Islet precursor cell (in vitro differentiated cells): Measurements from ENCODE around the gene IL4.
"Not testable (repeated sequence)": the region's sequence is repeated elsewhere in the genome, so short reads cannot be mapped to it uniquely, and the experiment has no call there.

ENCODE experiments used
- DNase-seq: peaks from one replicate; pipeline ENCODE4 v3.0.0-alpha.2; 2018

IL4 gene

DNA sequence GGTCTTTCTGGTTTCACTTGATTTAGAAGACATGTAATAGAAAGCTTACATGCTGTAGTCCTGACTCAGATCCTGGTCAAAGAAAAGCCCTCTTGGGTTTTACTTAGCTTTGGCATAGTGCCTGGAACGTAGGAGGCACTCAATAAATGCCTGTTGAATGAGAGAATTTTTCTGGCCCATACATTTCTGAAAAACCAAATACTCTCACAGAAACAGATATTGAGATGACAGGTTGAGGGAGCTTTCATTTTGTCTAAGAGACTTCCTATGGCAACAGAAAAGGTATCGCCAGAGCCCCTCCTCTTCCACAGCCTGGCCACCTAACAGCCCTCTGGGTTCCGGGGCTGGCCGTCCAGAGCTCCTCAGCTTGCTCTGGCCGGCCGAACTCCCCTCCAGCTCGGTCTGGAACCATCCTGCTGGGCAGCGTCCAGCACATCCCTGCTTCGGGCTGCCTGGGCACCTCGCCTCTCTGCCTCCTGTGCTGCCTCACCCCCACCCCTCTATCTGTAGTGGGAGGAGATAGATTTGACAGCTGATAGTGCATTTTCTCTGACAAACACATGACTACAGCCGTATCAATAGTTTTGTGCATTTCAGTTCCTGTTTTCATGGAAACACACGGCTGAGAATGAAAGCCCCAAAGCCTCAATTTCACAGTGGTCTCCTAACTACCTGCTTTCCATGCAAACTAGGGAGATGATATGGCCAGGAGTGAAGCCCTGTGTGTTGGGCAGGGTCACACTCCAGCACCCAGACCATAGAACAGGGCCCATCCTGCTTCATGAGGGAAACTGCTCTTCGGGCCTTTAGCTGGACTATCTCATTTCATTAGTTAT is 1.1 kb downstream of the IL4 start:
- DNase-seq: no peak

DNA sequence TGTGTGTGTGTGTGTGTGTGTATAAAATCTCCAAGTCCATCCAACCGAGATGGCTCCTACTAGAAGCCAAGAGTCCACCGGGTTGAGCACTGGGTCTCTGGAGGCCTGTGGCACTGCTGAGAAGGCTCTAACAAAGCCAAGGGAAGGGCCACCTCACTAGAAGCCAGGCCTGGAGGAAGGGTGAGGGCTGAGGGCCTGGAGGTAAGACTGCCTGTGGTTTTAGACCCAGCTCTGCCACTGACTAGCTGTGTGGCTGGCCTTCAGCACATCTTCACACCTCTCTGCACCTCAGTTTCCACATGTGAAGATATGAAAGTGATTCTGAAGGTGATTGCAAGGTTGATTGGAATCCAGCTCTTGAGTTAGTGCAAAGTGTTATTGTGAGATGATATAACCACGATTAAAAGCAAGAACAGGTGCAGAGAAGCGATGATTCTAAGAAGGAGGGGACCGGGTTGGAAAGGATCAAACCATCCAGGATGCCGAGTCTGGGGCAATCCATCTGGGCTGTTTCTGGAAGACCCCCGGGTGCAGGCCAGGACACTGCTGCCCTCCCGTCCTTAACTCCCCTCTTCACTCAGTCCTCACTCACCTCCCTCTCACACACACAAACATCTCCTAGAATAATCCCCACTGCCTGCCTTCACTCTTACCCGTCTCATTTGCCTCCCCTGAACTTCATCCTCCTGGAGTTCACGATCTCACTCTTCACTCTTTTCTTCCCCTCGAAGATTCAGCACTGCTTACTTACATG is 2.3 kb downstream of the IL4 start:
- no peak for DNase-seq

DNA sequence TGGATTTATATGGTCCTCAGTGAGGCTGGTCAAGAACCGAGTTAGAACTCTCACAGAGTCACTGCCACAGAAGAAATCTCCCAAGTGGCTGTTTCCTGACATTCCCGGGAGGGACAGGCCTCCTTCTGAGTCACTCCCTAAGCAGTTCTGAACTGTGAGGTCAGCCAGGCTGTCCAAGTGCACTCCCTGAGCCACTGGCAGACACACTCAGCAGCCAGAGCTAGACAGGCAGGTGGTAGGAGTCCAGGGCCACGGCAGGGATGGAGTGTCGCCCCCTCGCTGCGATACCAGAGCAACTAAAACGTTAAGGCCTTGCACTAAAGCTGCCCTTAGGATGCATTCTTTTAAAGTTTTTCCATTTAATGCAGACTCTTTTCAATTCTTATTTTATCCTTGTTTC is 3.4 kb downstream of the IL4 start:
- peak; percentile 98 for DNase-seq

DNA sequence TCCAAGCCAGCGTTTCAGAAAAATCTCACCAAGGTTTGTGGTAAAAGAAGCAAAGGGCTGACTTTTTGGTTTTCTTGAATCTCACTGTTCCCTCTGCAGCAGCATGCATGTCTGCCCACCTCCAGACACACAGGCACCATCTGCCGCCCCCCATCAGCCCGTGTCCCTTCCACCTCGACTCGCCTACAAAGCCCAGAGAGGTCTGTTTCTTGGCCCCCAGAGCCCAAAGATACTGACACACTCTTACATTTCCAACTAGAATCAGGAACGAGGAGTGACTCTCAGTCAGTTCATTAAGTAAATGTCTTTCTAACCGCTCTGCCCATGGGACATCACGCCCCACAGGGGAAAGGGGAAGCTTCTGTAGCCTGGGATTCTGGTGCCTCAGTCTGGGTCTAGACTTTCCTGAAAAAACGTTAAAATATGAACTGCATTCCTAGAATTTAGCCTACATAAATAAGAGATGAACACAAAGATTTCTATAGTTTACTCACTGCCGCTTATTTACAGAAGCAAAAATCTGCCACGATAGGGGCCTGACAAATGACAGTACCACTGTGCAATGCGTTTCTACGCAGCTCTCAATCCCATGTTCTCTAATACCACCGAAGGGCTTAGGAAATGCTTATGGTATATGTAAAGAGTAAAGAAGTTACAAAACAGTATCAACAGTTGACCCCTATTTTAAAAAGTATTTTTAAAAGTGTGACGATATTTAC is 4.1 kb downstream of the IL4 start:
- no peak for DNase-seq

DNA sequence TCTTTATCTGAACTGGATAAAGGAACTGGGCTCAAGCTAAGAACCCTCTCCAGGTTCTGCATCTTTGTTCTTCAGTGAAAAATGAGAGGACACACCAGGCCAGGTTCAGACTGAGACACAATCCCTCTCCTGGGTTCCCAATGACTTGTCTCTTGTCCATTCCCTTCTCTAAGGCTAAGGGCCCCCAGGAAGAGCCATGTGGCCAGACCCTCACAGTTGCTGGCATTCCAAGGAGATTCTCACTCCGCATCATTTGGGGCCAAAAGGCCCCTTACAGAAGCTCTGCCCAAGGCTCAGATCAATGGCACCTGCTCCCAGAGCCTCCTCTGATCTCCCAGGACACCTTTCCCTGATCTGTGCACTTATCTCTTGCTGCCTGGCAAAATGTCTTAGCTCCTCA is 4.9 kb downstream of the IL4 start:
- DNase-seq: no peak

DNA sequence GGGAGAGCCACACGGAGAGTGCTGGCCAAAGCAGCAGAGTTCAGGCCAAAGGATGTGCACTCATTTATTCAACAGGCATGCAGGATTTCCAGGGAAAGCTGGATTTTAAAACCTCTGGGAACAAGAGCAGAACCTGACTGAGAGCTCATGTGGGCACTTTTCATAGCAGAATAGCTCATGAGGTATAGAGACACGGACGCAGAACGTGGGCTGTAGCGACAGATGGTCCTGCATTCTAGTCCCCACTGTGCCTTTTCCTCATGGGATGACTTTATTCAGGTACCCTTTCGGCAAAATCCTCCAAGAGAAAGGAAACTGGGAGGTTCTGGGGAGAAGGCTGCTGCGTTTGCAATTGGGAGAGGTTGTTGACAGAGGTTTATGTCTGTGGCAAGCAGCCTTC is 5.4 kb downstream of the IL4 start:
- no peak for DNase-seq

DNA sequence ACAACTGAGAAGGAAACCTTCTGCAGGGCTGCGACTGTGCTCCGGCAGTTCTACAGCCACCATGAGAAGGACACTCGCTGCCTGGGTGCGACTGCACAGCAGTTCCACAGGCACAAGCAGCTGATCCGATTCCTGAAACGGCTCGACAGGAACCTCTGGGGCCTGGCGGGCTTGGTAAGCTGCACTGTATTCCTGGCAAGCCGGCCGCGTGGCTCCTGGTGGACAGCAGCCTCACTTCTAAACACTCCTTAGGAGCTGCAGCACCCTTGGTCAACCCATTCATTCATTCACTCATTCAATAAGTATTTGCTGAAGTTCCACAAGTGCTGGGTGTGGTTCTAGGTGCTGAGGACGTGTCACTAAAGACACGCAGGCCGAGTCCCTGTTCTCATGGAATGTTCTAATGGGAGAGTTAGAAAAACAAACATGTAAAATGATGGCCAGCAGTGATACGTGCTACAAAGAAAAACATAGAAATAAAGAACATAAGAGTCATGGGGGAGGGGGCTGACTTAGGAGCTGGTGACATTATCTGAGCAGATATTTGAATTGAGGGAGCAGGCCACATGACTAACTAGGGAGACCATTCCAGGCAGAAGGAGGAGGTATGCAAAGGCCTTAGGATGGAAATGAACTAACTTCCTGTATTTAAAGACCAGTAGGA is 6.1 kb downstream of the IL4 start:
- no peak for DNase-seq

DNA sequence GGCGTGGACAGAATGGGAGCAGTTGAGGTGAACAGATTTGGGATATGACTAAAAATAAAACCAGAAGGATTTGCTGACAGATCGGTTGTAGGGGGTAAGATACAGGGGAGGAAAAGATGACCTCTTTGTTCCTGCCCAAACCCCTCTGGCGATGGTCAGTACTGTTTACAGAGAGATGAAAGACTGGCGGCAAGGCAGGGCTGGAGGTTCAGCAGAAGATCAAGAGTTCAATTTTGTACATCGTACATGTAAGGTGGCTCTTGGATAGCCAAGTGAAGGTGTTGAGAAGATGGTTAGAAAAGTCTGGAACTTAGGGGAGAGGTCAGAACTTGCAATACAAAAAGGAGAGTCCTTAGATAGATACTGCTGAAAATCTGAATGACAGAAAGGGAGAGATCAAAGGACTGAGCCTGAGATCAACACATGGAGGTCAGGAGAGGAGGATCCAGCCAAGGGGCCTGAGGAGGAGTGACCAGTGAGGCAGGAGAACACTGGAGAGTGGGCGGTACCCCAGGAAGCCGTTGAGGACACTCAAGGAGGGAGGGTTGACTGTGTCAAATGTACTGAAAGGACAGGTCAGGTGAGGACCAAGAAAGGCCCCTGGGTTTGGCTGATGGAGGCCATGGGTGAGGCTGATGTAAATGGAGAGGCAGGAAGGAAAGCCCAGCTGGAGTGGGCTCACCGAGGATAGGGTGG is 7.1 kb downstream of the IL4 start:
- no peak for DNase-seq

DNA sequence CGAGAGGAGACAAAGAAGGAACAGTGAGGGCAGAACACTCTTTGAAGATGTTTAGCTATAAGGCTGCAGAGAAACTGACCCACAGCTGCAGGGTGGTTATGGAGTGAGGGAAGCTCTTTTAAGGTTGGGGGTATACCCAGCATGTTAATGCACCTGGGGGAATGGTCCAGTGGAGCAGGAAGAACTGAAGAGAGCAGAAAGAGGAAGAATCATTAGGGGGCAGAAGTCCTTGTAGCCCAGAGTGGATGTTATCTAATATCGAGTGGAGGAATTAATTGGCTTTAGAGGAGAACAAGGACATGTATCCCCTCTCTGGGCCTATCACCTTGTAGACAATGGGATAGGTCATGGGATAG is 7.7 kb downstream of the IL4 start:
- no peak for DNase-seq

DNA sequence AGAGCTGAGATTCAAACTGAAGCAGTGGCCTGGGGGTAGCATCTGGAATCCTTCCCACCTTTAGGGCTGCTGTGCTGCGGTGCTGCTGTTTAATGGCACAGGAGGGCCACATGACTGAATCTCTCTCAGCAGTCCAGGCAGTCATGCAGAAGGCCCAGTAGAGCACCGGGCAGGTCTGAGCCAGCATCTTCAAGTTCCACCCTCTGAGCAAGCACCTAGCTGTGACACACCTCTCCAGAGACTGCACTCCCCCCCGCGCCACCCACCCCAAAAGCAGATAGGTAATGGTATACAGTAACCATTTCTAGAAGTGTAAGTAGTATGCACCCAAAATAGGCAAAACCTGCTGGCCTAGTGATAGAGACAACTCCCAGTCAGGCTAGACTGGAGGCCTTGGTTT is 8.2 kb downstream of the IL4 start:
- DNase-seq: no peak

DNA sequence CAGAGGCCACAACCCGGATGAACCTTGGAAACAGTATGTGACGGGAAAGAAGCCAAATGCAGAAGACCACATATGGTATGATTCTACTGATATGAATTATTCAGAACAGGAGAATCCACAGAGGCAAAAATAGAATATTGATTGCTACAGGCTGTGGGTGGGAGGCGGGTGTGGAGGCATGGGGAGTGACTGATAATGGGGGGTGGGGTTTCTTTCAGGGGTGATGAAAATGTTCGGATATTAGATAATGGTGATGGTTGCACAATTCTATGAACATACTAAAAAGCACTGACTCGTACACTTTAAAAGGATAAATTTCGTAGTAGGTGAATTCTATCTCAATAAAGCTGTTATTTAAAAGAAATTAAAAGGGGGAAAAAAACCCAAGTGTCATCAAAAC is 10.7 kb downstream of the IL4 start:
- no peak for DNase-seq

DNA sequence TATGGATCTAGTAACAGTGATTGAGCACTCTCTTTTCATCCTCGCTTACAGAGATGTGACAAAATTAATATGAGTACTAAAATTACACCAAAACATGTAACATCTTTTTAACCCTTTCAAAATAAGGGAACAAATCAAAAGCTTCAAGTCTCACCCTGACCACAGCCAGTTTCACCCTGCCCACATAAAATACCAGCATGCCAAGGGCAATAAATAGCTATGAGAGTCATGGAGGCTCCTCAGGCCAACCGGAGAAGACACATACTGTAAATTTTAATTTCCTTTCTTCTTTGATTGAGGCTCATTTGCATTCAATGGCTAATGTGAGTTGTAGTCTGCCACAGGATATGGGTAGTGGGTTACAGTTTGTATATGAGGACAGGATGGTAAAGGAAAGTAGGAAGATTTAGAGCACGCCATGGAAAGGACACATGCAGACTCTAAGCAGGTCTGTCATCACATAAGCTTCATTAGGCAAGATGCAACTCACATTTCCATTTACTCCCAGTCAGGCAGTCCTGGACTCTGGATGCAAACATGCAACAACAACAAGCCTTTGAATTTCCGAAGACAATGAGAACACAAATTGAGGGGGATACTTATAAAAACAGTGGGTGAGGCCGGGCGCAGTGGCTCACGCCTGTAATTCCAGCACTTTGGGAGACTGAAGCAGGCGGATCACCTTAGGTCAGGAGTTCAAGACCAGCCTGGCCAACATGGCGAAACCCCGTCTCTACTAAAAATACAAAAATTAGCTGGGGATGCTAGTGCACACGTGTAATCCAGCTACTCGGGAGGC is 11.3 kb downstream of the IL4 start:
- DNase-seq: no peak

DNA sequence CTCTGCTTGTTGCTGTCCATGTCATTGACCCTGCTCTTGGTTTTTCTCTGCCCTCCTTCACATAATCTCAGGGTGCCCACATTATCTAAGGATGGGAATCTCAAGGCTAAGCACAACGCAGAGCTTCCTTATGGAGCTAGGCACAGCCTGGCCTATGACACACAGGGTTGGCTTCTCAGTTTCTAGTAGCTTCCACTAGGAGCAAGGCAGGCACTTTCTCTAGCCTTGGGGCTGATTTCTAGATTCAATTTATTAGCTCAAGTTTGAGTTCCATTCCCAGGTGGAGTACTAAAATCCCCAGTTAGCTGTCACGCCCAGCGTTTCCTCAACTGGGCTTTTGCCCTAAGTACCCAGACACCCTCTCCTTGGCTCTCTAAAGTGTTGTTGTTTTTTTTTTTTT is 12.4 kb downstream of the IL4 start:
- DNase-seq: no peak

DNA sequence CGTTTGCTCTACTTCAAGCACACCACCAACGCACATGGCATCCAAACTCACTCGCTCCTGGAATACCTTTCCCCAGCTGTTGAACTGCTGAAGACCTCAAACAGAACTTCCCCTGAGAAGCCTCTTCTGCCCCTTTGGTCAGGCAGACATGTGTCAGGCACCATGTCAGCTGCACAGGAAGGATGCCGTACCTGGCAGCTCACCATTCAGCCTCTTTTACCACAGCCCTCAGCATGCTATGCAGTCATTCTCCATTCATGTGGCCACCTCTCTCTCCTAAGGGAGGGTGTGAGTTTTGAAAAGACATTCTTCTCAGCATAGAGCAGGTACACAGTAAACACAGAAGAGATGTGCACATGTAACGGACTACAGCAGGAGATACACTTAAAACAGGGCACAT is 14.2 kb downstream of the IL4 start:
- DNase-seq: no peak

DNA sequence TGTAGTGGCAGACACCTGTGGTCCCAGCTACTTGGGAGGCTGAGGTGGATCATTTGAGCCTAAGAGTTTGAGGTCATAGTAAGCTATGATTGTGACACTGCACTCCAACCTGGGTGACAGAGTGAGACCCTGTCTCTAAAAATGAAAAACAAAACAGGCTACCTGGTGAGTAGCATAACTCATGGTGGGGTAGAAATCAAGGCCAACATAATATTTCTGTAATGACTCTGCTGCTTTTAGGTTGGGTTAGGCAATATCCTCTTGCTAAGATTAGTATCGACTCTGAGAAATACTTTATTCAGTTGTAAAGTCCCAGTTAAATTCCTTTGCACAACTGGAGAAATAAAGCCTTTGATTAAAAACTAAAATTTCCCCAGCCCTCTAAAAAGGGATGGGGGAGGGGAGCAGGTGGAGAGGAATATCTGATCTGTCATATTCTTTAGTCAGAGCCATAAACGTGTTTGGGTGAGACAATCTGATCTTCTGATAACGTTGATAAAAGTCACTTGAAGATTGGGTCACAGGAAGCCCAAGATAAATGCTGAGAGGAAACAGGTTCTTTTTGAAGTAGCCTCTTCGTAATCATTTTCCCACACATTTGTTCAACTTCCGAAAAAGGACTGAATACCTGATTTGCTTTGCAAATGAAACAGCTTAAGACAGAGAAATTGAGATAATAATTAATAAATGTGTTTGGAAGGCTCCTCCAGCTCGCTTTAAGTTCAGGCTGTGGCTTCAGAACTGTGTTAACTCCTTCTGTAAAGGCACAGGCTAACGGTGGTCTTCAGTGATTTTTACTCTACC is 14.9 kb downstream of the IL4 start:
- DNase-seq: no peak

DNA sequence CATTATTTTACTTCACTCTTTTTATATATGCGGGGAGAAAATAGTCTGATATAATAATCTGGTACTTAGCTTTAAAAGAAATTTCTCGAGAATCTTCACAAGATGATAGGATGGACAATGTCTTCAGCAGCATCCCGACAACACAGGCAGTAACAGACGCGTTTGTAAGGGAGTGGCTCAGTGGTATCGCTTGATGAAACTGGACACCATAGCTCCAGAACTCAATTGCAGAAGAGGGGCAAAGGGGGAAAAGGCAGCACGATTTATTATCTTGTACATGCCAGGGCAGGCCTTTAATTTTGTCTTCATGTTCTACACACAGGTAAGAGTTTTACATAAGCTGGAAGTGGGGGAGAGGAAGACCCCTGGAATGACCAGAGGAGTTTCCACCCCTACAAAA is 15.7 kb downstream of the IL4 start:
- DNase-seq: no peak

DNA sequence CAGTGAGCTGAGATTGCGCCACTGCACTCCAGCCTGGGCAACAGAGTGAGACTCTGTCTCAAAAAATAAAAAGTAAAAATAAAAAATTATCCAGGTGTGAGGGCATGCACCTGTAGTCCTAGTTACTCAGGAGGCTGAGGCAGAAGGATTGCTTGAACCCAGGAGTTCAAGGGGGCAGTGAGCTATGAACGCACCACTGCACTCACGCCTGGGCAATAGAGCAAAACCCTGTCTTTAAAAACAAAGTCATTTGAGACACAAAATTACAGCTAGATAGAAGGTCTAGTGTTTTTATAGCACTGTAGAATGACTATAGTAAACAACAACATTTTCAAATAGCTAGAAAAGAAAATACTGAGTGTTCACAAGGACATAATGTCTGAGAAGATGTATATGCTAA is 16.4 kb downstream of the IL4 start:
- no peak for DNase-seq

DNA sequence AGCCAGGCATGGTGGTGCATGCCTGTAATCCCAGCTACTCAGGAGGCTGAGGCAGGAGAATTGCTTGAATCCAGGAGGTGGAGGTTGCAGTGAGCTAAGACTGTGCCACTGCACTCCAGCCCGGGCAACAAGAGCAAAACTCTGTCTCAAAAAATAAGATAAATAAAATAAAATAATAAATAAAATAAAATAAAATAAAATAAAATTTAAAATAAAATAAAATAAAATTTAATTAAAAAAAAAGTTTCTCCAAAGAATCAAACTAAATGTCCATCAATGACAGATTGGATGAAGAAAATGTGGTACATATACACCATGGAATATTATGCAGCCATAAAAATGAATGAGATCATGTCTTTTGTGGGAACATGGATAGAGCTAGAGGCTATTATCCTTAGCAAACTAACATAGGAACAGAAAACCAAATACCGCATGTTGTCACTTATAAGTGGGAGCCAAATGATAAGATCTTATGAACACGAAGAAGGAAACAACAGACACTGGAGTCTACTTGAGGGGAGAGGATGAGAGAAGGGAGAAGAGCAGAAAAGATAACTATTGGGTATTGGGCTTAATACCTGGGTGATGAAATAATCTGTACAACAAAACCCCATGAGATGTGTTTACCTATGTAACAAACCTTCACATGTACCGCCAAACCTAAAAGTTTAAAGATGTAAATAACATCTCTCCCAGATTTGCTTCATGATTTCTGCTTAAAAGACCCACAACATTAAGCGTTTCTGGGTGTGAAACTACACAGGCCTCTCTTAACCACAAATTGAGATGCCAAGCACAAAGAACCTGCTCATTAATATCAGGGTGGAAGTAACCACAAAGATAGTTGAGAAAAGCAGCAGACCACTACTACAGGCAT is 18.2 kb downstream of the IL4 start:
- DNase-seq: not testable (repeated sequence)

DNA sequence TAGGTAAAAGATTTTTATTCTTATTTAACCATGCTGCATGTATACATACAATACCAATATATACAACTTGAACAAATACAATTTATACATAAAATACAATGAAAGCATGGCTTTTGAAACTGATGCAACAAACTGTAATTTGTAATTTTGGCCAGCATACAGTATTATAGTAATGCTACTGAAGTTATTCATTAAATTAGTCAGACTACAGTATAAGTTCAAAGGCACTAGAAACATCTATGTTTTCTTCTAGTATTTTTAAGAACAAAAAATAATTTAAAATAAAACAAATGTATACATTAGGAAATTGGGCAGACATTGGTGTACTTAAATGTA is 18.8 kb downstream of the IL4 start:
- no peak for DNase-seq

DNA sequence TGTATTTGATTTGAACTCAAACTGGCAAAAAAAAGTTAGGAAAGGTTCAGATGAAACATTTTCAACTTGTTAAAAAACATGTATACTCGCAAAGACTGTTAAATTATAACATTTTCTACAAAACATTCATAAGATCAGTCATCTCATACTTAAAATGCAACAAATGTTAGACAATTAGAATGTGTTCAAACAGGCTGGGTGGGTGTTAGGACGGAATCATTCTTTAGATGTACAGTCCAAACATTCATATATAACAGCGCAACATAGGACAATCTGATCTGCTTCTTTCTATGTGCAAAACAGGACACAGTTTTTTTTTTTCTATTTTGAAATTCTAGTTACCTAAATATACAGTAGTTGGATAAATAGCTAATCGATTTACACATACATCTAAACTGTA is 22.2 kb downstream of the IL4 start:
- no peak for DNase-seq
